Endothelial cell of umbilical vein (primary cell): ENCODE data around the gene ZNF124. TPM values are rescaled to one million over a fixed set of nuclear protein-coding genes. Genes with fewer than 3 reads are reported as not detected.

ENCODE experiments used
- BruUV-seq: library from RNA; stranded (reverse); fragments of 400-500 nt; replicated peaks from 2 replicates; lab custom pipeline; 2021; lab: Mats Ljungman, UMichigan
- CTCF ChIA-PET: fragments of 300-600, 350-600 bp; sonication (Branson Sonifier 250); formaldehyde crosslinking; loops from one replicate; lab custom pipeline; 2021; ENCODE audit warnings: antibody characterized with exemption, inconsistent platforms; lab: Charles Lee
- POLR2A ChIA-PET: fragments of 300-600, 350-600 bp; sonication (Branson Sonifier 250); formaldehyde crosslinking; loops from one replicate; lab custom pipeline; 2021; ENCODE audit warnings: antibody characterized with exemption, inconsistent platforms; lab: Charles Lee
- DNase-seq: peaks from one replicate; pipeline ENCODE4 v3.0.0-alpha.2; 2011; ENCODE audit warnings: low read depth, low spot score
- FAIRE-seq: peaks from 2 replicates; lab custom pipeline; 2011; peaks lifted over from hg19 to GRCh38; lab: Jason Lieb, UNC
- H2AFZ ChIP-seq: 2 replicates; pipeline ENCODE4 v1.6.0; 2012; ENCODE audit warnings: low read depth, low read length, control low read depth, inconsistent platforms
- H3K27ac ChIP-seq: 2 replicates; pipeline ENCODE4 v1.5.1; 2011; ENCODE audit warnings: low read depth, mild to moderate bottlenecking, control low read depth, low read length, moderate library complexity; ENCODE audit not compliant: insufficient read depth
- H3K27me3 ChIP-seq, 2 experiments: 2 replicates each; pipeline versions ENCODE4 v1.6.0 to v1.6.1; 2011; ENCODE audit warnings: low read length in 2 of 2, mixed read lengths in 1 of 2; ENCODE audit not compliant: control insufficient read depth in 2 of 2, insufficient read depth in 2 of 2
- H3K36me3 ChIP-seq, 2 experiments: 2 replicates in 1 of 2; 3 replicates in 1 of 2; pipeline ENCODE4 v1.5.1; 2011; ENCODE audit warnings: low read length in 2 of 2, mild to moderate bottlenecking in 1 of 2, moderate library complexity in 1 of 2; ENCODE audit not compliant: control insufficient read depth in 2 of 2, insufficient read depth in 2 of 2; ENCODE audit errors: extremely low read depth in 1 of 2
- H3K4me1 ChIP-seq: 3 replicates; pipeline ENCODE4 v1.5.1; 2011; ENCODE audit warnings: mild to moderate bottlenecking, low read length; ENCODE audit not compliant: control insufficient read depth, insufficient read depth; ENCODE audit errors: extremely low read depth
- H3K4me2 ChIP-seq: 2 replicates; pipeline ENCODE4 v1.6.1; 2011; ENCODE audit warnings: low read length, control low read depth, mixed read lengths; ENCODE audit not compliant: insufficient read depth
- H3K4me3 ChIP-seq, 3 experiments: fragments of 200-600 bp in 1 of 3; sonication (generic), shearing (Covaris generic) in 1 of 3; replicated peaks in 1 of 3; 2 replicates each; pipeline ENCODE4 v1.5.1; 2011 to 2016; ENCODE audit warnings: control low read depth in 3 of 3, low read length in 3 of 3, mild to moderate bottlenecking in 2 of 3, inconsistent platforms in 1 of 3, low read depth in 1 of 3, moderate library complexity in 1 of 3; ENCODE audit not compliant: insufficient read depth in 1 of 3
- H3K79me2 ChIP-seq: 2 replicates; pipeline ENCODE4 v1.6.0; 2012; ENCODE audit warnings: low read length, inconsistent platforms; ENCODE audit not compliant: control insufficient read depth, insufficient read depth
- H3K9ac ChIP-seq: replicated peaks from 2 replicates; pipeline ENCODE3; 2011; ENCODE audit warnings: low read length, control low read depth; ENCODE audit not compliant: insufficient read depth; ENCODE audit errors: extremely low read depth
- H3K9me1 ChIP-seq: replicated peaks from 3 replicates; pipeline ENCODE4 v1.6.0; 2011; ENCODE audit warnings: mild to moderate bottlenecking, low read length; ENCODE audit not compliant: control insufficient read depth, insufficient read depth; ENCODE audit errors: extremely low read depth
- H3K9me3 ChIP-seq: replicated peaks from 2 replicates; pipeline ENCODE4 v1.5.1; 2012; ENCODE audit warnings: low read length, inconsistent platforms; ENCODE audit not compliant: control insufficient read depth, insufficient read depth
- H4K20me1 ChIP-seq: replicated peaks from 2 replicates; pipeline ENCODE3; 2011; ENCODE audit warnings: mild to moderate bottlenecking, low read length; ENCODE audit not compliant: control insufficient read depth, insufficient read depth; ENCODE audit errors: extremely low read depth
- EZH2 ChIP-seq: IDR thresholded peaks from 2 replicates; pipeline ENCODE4 v1.6.1; 2012; ENCODE audit warnings: borderline replicate concordance, low read depth, mild to moderate bottlenecking, moderate library complexity, low read length, inconsistent platforms; ENCODE audit not compliant: severe bottlenecking
- FOS ChIP-seq: IDR thresholded peaks from 2 replicates; pipeline ENCODE4 v1.6.1; 2011; ENCODE audit warnings: mild to moderate bottlenecking, low read length, moderate library complexity, borderline replicate concordance; ENCODE audit not compliant: insufficient read depth
- GATA2 ChIP-seq: IDR thresholded peaks from 2 replicates; pipeline ENCODE4 v1.7.0; 2011; ENCODE audit warnings: low read depth, mild to moderate bottlenecking, moderate library complexity, mixed read lengths, low read length; ENCODE audit not compliant: insufficient read length, insufficient read depth
- JUN ChIP-seq: IDR thresholded peaks from 2 replicates; pipeline ENCODE4 v1.6.1; 2011; ENCODE audit warnings: borderline replicate concordance, low read depth; ENCODE audit not compliant: insufficient read length, insufficient read depth
- MYC ChIP-seq: IDR thresholded peaks from one replicate; pipeline ENCODE4 v1.6.1; 2011; ENCODE audit warnings: mild to moderate bottlenecking, low read depth, low read length
- POLR2A ChIP-seq: IDR thresholded peaks from 2 replicates; pipeline ENCODE4 v1.6.1; 2012; ENCODE audit warnings: low read depth, mild to moderate bottlenecking, control low read depth, low read length
- POLR2AphosphoS5 ChIP-seq: IDR thresholded peaks from 2 replicates; pipeline ENCODE4 v1.6.1; 2012; ENCODE audit warnings: low read depth, mild to moderate bottlenecking, control low read depth, low read length, moderate library complexity; ENCODE audit not compliant: insufficient read depth
- dilution Hi-C: fragments of 300-500 bp; cut with MboI; formaldehyde crosslinking; loops from one replicate; pipeline ENCODE4 v1.15.0; 2019; ENCODE audit warnings: low sequenced_read_pairs; ENCODE audit not compliant: extremely low pct_ligation_motif_present
- intact Hi-C: fragments of 100-400 bp; cut with micrococcal nuclease; formaldehyde crosslinking; loops from one replicate; pipeline ENCODE4 v1.10.0; 2022
- polyA plus RNA-seq, 4 experiments: library from polyadenylated mRNA; depleted of rRNA in 3 of 4; stranded (reverse) in 3 of 4; unstranded in 1 of 4; fragments of >200 nt; gene quantifications; 2 replicates each; pipeline versions ENCODE4 v1.2.1 to v1.2.3, GENCODE V29; 2011 to 2012; ENCODE audit warnings: missing spikeins in 1 of 4
- total RNA-seq: library from RNA; stranded (reverse); gene quantifications from 2 replicates; pipeline ENCODE4 v1.2.3, GENCODE V29; 2021
- TF ChIP-seq, protein P1 (sequence below): IDR thresholded peaks from 2 replicates; pipeline ENCODE4 v1.6.1; 2011; ENCODE audit not compliant: insufficient read depth, insufficient read length
- TF ChIP-seq, protein P2 (sequence below), 2 donors: IDR thresholded peaks; 1 replicate in 1 of 2; 2 replicates in 1 of 2; pipeline ENCODE4 v1.5.1; 2011; ENCODE audit warnings: low read length in 2 of 2, mild to moderate bottlenecking in 2 of 2, moderate library complexity in 2 of 2, control low read depth in 1 of 2, inconsistent platforms in 1 of 2, low read depth in 1 of 2; ENCODE audit not compliant: insufficient read depth in 1 of 2; ENCODE audit errors: extremely low read depth in 1 of 2

The ZNF124 gene
- total and polyA plus RNA-seq, 2 donors (not counting 3 experiments of a cell fraction or from before 2014, with no cell fraction given) = 3.5 to 25.6 TPM

DNA sequence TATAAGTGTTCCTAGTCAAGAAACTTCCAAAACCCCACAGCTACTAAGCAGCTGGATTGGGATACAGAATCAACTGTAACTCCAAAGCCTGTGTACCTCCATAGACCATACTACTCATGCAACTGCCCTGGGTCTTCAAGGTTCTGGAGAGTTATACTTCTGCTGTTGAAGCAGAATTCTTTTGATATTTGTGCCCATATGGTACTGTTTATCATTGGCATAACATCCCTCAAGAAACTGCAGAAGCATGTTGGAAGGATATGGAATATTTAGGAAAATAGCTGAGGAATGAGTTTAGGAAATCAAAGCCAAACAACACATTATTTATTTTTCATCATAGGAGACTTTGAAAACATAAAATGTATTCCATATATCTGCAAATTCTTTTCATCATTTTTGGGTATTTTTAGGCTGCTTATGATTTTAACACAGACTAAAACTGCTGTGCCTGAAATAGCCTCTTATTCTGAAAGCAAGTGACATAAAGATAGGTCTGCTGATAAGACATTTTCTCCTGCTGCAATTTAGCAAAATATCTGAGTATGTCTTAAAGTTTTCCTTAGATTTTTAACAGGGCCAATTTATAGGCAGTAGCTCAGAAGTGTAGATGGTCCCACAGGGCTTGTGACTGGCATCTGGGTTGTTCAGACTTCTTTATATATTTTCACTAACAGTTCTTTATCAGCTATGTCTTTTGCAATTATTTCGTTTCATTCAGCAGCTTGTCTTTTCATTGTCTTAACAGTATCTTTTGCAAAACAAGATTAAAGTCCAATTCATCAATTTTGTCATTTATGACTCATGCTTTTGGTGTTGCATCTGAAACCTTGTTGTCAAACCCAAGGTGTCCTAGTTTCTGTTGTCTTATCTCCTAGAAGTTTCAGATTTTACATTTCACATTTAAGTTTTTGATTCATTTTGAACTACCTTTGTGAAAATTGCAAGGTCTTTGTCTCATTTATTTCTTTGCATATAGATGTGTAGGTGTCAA, 41.1 kb upstream of the ZNF124 start:
- FAIRE-seq = no peak
- intact Hi-C loops (loop anchor here (5.0 to 10.0 kb wide), 3 partner anchors 111 to 278 kb away; partner anchors contain the start of genes AHCTF1, ZNF669 and ZNF695), dilution Hi-C loops (no loop called here)
- BruUV-seq = no TSS peak
- H3K4me1 ChIP-seq = peaks cover 10% of the 10 kb centered on the region
- no peak for DNase-seq
- CTCF ChIA-PET = no interaction called here
- H2AFZ ChIP-seq = no peak overlapping the region
- no peak overlapping the region for H3K27ac ChIP-seq
- no peaks in the 10 kb centered on the region for H3K36me3 ChIP-seq
- TF ChIP-seq POLR2AphosphoS5 = no peak
- no peak for TF ChIP-seq GATA2
- TF ChIP-seq POLR2A = no peak
- TF ChIP-seq MYC = no peak
- no peak for TF ChIP-seq JUN
- no peak for TF ChIP-seq EZH2
- TF ChIP-seq, protein P1, sequence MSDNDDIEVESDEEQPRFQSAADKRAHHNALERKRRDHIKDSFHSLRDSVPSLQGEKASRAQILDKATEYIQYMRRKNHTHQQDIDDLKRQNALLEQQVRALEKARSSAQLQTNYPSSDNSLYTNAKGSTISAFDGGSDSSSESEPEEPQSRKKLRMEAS = no peak
- no peak for TF ChIP-seq FOS
- TF ChIP-seq, protein P2, sequence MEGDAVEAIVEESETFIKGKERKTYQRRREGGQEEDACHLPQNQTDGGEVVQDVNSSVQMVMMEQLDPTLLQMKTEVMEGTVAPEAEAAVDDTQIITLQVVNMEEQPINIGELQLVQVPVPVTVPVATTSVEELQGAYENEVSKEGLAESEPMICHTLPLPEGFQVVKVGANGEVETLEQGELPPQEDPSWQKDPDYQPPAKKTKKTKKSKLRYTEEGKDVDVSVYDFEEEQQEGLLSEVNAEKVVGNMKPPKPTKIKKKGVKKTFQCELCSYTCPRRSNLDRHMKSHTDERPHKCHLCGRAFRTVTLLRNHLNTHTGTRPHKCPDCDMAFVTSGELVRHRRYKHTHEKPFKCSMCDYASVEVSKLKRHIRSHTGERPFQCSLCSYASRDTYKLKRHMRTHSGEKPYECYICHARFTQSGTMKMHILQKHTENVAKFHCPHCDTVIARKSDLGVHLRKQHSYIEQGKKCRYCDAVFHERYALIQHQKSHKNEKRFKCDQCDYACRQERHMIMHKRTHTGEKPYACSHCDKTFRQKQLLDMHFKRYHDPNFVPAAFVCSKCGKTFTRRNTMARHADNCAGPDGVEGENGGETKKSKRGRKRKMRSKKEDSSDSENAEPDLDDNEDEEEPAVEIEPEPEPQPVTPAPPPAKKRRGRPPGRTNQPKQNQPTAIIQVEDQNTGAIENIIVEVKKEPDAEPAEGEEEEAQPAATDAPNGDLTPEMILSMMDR (IDR thresholded peaks at IDR 0.05; ENCODE audit: extremely low read depth in 1 of 2, insufficient read depth in 1 of 2, low read depth in 1 of 2, low read length in 2 of 2) = no peak
- H3K4me3 ChIP-seq = no peak overlapping the region
- no peak overlapping the region for H3K9ac ChIP-seq
- no peaks in the 10 kb centered on the region for H4K20me1 ChIP-seq
- POLR2A ChIA-PET = no interaction called here
- peaks cover 26% of the 10 kb centered on the region for H3K79me2 ChIP-seq
- no peak overlapping the region for H3K4me2 ChIP-seq
- no peaks in the 10 kb centered on the region for H3K9me1 ChIP-seq
- peaks cover 0 to 27% of the 10 kb centered on the region in 2 experiments for H3K27me3 ChIP-seq
- H3K9me3 ChIP-seq = no peaks in the 10 kb centered on the region
